GM19043 (cell line): ENCODE results near the gene KLF13.
A peak's percentile ranks its signal among the peaks of the same experiment; 100 is the strongest.

ENCODE experiments used
- ATAC-seq: cut with Tn5 transposase; IDR thresholded peaks from one replicate; pipeline ENCODE4 v1.9.1; 2021; ENCODE audit warnings: low read depth; ENCODE audit not compliant: unreplicated experiment

The KLF13 gene

DNA sequence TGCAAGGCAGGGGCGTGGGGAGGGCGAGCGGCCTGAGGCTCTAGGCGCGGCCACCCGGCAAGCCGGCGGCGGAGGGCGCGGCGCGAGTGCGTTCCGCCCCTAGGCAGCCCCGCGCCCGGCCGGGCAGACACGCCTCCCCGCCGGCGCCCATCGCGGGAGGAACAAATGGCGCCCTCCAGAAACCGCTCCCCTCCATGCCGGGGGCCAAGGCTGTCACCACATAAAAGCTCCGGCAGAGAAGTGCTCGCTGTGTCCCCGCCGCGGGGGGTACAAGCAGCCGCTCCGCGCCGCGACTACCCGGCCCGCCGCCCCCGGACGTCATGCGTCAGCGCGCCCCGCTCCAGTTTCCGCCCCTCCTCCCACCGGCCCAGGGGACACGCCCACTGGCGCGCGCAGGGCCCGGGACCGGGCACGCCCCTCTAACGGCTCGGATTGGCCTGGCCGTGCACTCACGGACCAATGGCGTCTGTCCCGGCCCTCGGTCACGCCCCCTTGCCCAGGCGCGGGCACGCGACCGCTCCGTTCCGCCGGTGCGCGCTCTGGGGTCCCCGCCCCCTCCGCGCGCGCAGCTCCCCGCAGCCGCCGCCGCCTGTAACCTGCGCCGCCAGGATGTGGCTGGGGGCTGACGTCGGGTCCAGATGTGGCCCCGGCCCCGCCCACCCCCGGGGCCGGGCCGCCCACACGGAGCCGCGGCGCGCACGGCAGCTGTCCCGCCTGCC is at the start of gene KLF13:
KLF13 (plus strand) TSS at position 680 of the 719 bp plus-strand sequence. CDS start 378 bp downstream, outside the sequence.
- ATAC-seq = peak; percentile 56

DNA sequence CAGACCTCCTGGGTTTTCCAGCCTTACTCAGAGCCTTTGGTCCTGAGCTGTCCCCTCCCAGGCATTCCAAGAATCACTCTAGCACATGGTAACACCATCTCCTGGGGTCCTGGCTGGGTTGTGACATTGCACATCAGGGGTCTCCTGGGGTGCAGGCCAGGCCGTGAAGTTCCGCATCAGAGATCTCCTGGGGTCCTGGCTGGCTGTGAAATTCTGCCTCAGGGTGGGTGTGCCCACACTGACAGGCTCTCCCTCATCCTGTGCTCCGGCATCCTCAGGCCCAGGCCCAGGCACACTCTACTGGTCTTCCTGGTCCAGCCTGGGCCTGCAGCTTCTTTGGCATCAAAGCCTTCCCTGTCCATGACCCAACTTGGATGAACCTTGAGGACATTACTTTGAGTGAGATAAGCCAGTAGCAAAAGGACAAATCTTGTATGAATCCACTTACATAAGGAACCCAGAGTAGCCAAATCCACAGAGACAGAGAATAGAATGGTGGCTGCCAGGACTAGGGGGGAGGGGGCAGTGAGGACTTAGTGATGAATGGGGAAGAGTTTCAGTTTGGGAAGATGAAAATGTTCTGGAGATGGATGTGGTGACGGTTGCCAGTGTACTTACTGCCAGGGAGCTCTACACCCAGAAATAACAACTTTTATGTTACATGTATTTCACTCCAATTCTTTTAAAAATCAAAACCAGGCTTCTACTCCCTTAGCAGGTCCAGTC is 49.1 kb upstream of the KLF13 start:
- no peak for ATAC-seq

GRCh38 chr15:31278061-31278445 is 48.6 kb upstream of the KLF13 start:
- ATAC-seq = no peak

DNA sequence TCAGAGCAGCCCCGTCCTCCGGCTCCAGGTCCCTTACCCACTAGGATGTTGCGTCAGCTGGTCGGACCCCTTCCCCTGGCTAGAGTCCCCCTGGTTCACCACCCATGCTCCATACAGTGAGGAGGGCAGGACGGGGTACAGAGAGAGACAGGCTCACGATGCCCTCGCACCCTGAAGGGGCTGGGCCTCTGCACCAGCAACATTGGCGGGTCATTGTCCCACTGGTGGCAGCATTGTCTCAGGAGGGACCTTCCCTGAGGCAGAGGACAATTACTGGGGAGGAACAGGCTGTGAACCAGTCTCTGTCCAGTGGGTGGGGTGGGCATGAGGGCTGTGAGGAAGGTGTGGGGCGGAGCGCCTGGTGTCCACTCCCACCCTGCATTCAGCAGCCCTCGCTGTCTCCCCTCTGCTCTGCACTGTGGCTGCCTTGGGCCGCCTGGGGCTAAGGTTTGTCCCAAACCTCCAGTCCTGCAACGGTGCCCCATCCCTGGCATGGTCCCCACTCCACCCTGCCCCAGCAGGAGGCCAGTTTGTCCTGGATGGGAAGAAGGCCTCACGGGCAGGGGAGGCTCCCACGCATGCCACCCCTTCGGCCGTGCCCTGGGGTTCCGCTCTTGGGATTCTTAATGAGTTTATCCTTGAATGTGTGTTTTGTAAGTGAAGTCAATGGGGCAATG is 48.0 kb upstream of the KLF13 start:
- ATAC-seq = no peak

DNA sequence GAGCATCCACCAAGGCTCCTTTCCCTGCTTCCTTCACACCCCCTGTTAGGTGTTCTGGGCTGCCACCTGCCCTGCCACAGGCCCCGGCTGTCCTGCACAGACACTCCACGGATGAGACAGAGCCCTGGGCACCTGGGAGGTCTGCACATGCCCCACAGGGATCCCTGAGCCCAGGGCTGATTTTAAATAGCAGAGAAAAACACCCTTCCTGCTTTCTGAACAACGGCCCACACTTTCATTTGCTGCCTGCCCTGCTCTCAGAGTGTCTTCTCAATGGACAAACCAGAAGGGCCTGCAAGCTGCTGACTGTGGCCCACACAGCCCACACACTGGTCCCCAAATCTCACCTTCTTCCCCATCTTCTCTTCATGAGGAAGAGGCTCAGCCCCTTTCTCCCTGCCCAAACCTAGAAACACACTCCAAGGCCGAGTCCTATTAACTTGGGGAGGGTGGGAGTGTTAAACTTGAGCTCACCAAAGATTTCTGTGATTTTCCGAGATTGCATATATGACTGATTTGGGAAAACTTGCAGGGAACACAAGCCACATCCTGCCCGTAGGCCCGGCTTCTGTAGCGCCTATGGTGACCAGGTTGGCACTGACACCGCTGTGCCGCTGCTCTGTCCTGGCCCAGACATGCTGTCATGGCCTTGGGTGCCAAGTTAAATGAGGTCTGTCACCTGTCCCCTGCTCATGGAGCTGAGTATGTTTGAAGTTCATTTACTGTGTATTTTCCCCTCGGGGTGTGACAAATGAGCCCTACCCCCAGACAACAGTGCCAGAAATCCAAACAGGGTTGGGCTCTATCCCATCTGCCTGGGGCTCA is 47.2 kb upstream of the KLF13 start:
- no peak for ATAC-seq

GRCh38 chr15:31280046-31280830 is 46.4 kb upstream of the KLF13 start:
- no peak for ATAC-seq

DNA sequence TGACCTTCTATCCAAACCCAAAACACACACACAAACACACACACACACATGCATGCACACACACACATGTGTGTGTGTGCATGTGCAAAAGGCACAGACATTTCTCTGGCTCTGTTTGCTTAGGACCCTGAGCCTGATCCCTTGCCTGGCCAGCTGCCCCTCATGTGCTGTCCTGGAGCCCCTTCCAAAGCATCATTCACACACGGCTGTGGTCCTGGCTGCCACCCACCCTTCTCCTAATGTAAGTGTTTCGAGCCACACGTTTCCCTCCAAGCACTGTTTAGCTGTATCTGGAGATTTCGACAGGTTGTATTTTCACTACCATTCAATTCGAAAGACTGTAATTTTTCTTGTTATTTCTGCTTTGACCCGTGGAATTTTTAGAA is 45.8 kb upstream of the KLF13 start:
- ATAC-seq = no peak

DNA sequence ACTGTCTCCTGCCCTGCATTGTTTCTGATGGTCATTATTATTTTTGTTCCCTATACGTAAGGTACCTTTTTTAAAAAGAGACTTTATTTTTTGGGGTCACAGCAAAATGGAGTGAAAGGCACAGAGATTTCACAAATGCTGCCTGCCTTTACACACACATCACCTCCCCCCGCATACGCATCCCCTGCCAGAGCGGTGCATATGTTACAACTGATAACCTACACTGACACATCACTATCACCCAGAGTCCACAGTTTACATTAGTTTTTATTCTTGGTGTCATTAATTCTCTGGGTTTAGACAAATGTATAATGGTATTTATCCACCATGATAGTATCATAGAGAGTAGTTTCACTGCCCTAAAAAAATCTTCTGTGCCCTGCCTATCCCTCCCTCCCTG is 43.6 kb upstream of the KLF13 start:
- no peak for ATAC-seq

GRCh38 chr15:31285772-31286261 is 40.8 kb upstream of the KLF13 start:
- no peak for ATAC-seq

GRCh38 chr15:31291048-31291578 is 35.5 kb upstream of the KLF13 start:
- no peak for ATAC-seq

DNA sequence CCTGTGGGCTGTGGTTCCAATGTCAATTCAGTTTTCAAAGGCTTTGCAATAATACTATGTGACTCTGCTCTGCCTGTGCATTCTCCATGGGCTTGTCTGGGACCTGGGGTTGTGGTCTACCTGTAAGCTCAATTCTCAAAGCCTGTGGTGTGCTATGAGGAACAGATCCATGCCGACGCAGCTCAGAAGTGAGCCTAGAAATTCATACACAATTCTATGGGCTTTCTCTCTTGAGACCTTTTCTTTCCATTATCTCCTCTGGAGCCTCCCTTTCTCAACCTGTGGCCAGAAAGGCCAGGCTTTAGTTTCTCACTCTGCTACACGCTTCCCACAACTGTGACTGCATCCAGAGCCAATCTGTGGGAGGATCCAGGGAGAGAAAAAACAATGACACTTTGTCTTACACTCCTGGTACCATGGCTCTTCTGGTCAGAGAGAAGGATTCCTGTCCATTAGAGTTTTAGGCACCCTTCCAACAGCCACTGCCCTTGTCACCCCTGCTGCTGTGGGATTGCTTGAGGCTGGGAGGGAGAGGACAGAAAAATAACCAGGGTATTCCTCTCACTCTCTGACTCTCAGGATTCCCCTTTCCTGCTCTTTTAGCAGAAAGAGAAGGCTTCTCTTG is 34.1 kb upstream of the KLF13 start:
- no peak for ATAC-seq

GRCh38 chr15:31293655-31294054 is 33.0 kb upstream of the KLF13 start:
- no peak for ATAC-seq

- ATAC-seq = no peak
These were observed 32.6 kb upstream of the KLF13 start for GRCh38 chr15:31294067-31294466.

GRCh38 chr15:31295658-31296057 is 31.0 kb upstream of the KLF13 start:
- ATAC-seq = no peak

DNA sequence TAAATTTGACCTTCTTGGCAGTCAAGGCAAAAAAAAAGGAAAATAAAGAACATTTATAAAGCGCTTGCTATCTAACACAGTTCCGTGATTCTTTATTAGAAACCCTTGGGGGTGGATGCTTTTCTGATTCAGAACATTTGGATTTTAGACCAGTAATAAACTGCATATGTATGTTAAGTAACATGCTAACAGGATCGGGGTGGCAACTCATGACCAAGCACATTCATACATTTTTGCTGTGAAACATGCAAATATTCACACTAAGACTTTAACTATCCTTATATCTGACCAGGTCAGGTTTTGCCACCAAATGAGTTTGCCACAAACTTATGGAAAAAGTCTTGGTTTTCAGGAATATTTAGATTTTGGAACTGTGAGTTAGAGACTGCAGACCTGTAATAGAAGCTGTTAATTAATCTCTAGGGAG is 30.4 kb upstream of the KLF13 start:
- no peak for ATAC-seq

DNA sequence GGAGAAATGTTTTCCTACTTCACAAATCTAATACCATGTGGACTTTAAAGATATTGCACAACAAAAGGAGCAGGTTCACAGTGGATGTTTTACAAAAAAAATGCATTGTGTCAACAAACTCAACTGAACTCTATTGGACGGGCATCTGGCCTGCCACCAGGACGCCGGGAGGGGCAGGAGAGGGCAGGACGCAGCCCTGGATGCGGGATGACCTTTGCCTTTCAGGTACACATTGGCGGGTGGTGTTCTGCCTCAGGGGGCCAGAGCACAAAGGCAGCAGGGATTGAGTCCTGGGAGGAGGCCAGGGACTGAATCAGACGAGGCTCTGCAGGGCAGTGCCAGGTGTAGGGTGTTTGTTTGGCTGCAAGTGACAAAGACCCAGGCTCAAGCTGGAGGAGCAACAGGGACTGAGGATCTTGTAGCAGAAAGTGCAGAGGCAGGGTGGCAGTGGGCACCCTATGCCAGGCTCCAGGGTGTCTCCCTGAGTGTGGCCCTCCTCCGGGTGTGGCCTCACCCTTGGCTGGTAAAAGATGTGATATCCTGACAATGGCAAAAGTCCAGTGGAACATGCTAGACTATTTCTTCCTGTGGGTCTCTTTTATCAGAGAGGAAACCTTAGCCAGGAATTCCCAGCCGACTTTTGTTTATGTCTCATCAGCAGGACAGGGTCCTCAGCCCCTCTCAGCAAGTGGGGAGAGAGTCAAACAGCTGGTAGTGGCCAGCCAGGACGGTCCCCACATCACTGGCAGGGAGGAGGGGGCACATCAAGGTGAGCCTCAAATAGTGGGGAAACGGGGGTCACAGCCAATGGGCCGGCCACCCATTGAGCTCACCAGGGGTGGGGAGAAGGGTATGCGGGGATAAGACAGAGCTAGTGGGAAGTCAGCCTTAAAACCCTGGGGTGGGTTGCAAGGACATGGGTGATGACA is 29.7 kb upstream of the KLF13 start:
- no peak for ATAC-seq

DNA sequence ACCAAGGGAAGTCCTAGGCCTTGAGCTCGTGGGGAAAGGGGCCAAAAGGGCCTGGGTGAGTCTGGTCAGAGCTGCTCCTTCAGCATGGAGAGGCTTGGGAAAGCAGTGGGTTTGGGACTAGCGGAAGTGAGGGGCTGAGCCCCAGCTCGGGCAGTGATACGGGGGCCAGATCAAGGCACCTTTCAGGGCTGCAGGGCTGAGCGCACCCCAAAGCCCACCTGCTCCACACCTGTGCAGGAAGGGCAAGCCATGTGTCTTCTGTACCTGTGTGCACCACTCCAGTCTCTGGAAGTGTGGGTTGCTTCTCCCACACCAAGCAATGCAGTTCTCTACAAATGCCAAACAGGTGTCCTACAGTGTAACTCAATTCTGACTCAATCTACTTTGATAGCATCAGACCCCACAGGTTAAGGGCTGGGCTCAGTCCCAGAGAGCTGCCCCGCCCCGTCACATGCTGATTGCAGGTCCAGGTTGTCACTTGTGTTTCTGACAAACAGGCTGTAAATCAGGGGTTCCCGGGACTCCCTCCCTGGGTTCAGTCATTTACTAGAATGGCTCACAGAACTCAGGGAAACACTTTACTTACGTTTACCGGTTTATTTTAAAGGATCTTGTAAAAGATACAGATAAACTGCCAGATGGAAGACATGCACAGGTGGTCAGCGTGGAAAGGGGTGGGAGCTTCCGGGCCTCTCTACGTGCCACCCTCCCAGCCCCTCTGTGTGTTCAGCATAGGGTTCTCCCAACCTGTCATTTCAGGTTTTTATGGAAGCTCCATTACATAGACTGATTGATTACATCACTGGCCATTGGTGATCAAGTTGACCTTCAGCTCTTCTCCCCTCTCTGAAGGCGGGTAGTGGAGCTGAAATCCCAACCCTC is 28.8 kb upstream of the KLF13 start:
- ATAC-seq = no peak
